ENCODE results near the gene TPGS1. TPM values are rescaled to one million over a fixed set of nuclear protein-coding genes. Genes with fewer than 3 reads are reported as not detected.

Gene TPGS1
- total RNA-seq, 1 donor from 2014 or later: 89.2 TPM

- no peaks in the 10 kb centered on the region for H3K4me1 ChIP-seq
- H3K4me3 ChIP-seq: no peak overlapping the region
- H3K27me3 ChIP-seq: peaks cover 5% of the 10 kb centered on the region
- no peak for DNase-seq (ENCODE audit: low spot score in 2 of 2)
- no peak overlapping the region for H3K27ac ChIP-seq
- intact Hi-C loops (cut with DNase I): no loop called here
- no peaks in the 10 kb centered on the region for H3K9me3 ChIP-seq
- TF ChIP-seq CTCF (IDR thresholded peaks at IDR 0.05): no peak
- H3K36me3 ChIP-seq: no peaks in the 10 kb centered on the region
Measured at GRCh38 chr19:560121-560520, 52.8 kb downstream of the TPGS1 start.

- no peaks in the 10 kb centered on the region for H3K36me3 ChIP-seq
- no peaks in the 10 kb centered on the region for H3K9me3 ChIP-seq
- no peak overlapping the region for H3K27ac ChIP-seq
- no peak for DNase-seq (ENCODE audit: low spot score in 2 of 2)
- H3K27me3 ChIP-seq: no peaks in the 10 kb centered on the region
- no peak overlapping the region for H3K4me3 ChIP-seq
- no peak for TF ChIP-seq CTCF (IDR thresholded peaks at IDR 0.05)
- intact Hi-C loops (cut with DNase I): no loop called here
- peaks cover 0 to 7% of the 10 kb centered on the region in 2 donors for H3K4me1 ChIP-seq
Measured at GRCh38 chr19:566403-566802, 59.1 kb downstream of the TPGS1 start.

- Histone ChIP-seq H3K4me1 (peaks cover 0 to 9% of the 10 kb centered on the region in 2 donors), H3K36me3 (no peaks in the 10 kb centered on the region), H3K27me3 (no peaks in the 10 kb centered on the region), H3K9me3 (no peaks in the 10 kb centered on the region), H3K27ac (no peak overlapping the region), H3K4me3 (no peak overlapping the region)
- no peak for DNase-seq (ENCODE audit: low spot score in 2 of 2)
- intact Hi-C loops (cut with DNase I): no loop called here
- no peak for TF ChIP-seq CTCF (IDR thresholded peaks at IDR 0.05)
Measured at GRCh38 chr19:566844-567243, 59.5 kb downstream of the TPGS1 start.

- peaks cover 0 to 9% of the 10 kb centered on the region in 2 donors for H3K4me1 ChIP-seq
- no peak for TF ChIP-seq CTCF (IDR thresholded peaks at IDR 0.05)
- H3K27ac ChIP-seq: no peak overlapping the region
- intact Hi-C loops (cut with DNase I): no loop called here
- no peak for DNase-seq (ENCODE audit: low spot score in 2 of 2)
- H3K9me3 ChIP-seq: no peaks in the 10 kb centered on the region
- no peaks in the 10 kb centered on the region for H3K36me3 ChIP-seq
- H3K27me3 ChIP-seq: no peaks in the 10 kb centered on the region
- H3K4me3 ChIP-seq: no peak overlapping the region
Measured at GRCh38 chr19:567296-567900, 60.1 kb downstream of the TPGS1 start.

Other genes with a start within 250 kb of the TPGS1 start
- gene PLPP2, start 216.1 kb upstream of the TPGS1 start, total RNA-seq: 55.3 TPM
- gene MIER2, start 162.7 kb upstream of the TPGS1 start, total RNA-seq: 128 TPM
- 5.7 TPM for gene C2CD4C, start 98.3 kb upstream of the TPGS1 start, total RNA-seq
- gene SHC2, start 46.5 kb upstream of the TPGS1 start, total RNA-seq: 51.2 TPM
- not detected for gene MADCAM1, start 11.0 kb upstream of the TPGS1 start, total RNA-seq
- 124 TPM for gene CDC34, start 24.3 kb downstream of the TPGS1 start, total RNA-seq
- gene GZMM, start 36.6 kb downstream of the TPGS1 start, total RNA-seq: not detected
- 647 TPM for gene BSG, start 65.1 kb downstream of the TPGS1 start, total RNA-seq
- gene HCN2, start 82.4 kb downstream of the TPGS1 start, total RNA-seq: not detected
- gene POLRMT, start 126.0 kb downstream of the TPGS1 start, total RNA-seq: 26.8 TPM
- gene FGF22, start 132.4 kb downstream of the TPGS1 start, total RNA-seq: not detected
- gene RNF126, start 155.7 kb downstream of the TPGS1 start, total RNA-seq: 39.0 TPM
- gene FSTL3, start 168.9 kb downstream of the TPGS1 start, total RNA-seq: 541 TPM
- not detected for gene PRSS57, start 188.0 kb downstream of the TPGS1 start, total RNA-seq
- 107 TPM for gene PALM, start 201.4 kb downstream of the TPGS1 start, total RNA-seq
- not detected for gene MISP, start 243.6 kb downstream of the TPGS1 start, total RNA-seq

Data from ascending aorta (tissue), 2 donors.